ENCODE results near the gene ACTR3C. TPM values are rescaled to one million over a fixed set of nuclear protein-coding genes. Genes with fewer than 3 reads are reported as not detected.

The ACTR3C gene
- total and polyA plus RNA-seq, 10 of the 15 experiments (the other 5 are each of a cell fraction or from before 2014, with no cell fraction given): 2.0 to 10.2 (median 6.3) TPM

GRCh38 chr7:150372271-150373048, 49.1 kb upstream of the ACTR3C start:
- ChIA-PET RAD21 (ENCODE audit: unreplicated experiment) (interaction anchor here (2.9 kb wide), 1 partner anchor 34 kb away, joined by 15 read pairs; a partner anchor contains a TSS), POLR2A (interaction anchor here (1.2 to 6.2 kb wide), 2 partner anchors 36 to 49 kb away, joined by 4 to 89 read pairs; partner anchors contain the start of genes ACTR3C and LRRC61), SMC1A (ENCODE audit: uncharacterized antibody, unreplicated experiment) (interaction anchor here (0.9 to 1.3 kb wide), 2 partner anchors 37 to 38 kb away, joined by 3 read pairs; no protein-coding TSS in a partner anchor), CTCF (interaction anchor here (7.7 kb wide), 1 partner anchor 33 kb away, joined by 70 read pairs; a partner anchor contains a TSS)
- DNase-seq (ENCODE audit: low read depth, low spot score) (no peak), ATAC-seq (no peak), FAIRE-seq (no peak)
- WGBS (ENCODE audit: insufficient coverage, insufficient replicate concordance, low lambda C conversion rate, missing lambda C conversion rate): 98% methylated on average over 39 of the region's 79 CpGs
- H3K4me2 ChIP-seq (ENCODE audit: control insufficient read depth, insufficient read depth): peak overlapping the region; percentile 58; the same call in 1 of the 2 replicates
- peaks cover 39% of the 10 kb centered on the region for H3K4me1 ChIP-seq (ENCODE audit: control insufficient read depth, insufficient read depth, low read length)
- H3K27ac ChIP-seq (ENCODE audit: control insufficient read depth, insufficient read depth): no peak overlapping the region
- H3K9me3 ChIP-seq (replicated peaks; ENCODE audit: control insufficient read depth, insufficient read depth, low read length): no peaks in the 10 kb centered on the region
- no peaks in the 10 kb centered on the region for H3K27me3 ChIP-seq (replicated peaks in 1 of 2; ENCODE audit: control insufficient read depth in 2 of 2, insufficient read depth in 2 of 2, low read length in 1 of 2)
- no TSS peak for BruUV-seq (replicated peaks)
- H2AFZ ChIP-seq (ENCODE audit: control insufficient read depth, low read depth, low read length): no peak overlapping the region
- H3K4me3 ChIP-seq: peak overlapping the region; percentile 58; the same call in 1 of the 2 replicates
- H4K20me1 ChIP-seq (ENCODE audit: control insufficient read depth, insufficient read depth): no peaks in the 10 kb centered on the region; the same call in 1 of the 2 replicates
- TF ChIP-seq NFIC (IDR thresholded peaks at IDR 0.05; ENCODE audit: low read depth, low read length) (no peak), ELK1 (IDR thresholded peaks at IDR 0.05; ENCODE audit: low read depth, low read length) (no peak), MEF2A (IDR thresholded peaks at IDR 0.05; ENCODE audit: insufficient read depth, low read depth, low read length) (no peak), SIN3A (IDR thresholded peaks at IDR 0.05; ENCODE audit: low read depth, low read length) (no peak), NFYB (IDR thresholded peaks at IDR 0.05; ENCODE audit: insufficient read depth, low read depth, low read length) (no peak), GATAD2B (conservative IDR thresholded peaks at IDR 0.05; ENCODE audit: low read depth) (peak; percentile 28; the same call in 1 of the 2 replicates), HDAC2 (IDR thresholded peaks at IDR 0.05) (no peak)
- in situ Hi-C loops (cut with MboI) (no loop called here), intact Hi-C loops (cut with micrococcal nuclease; ENCODE audit: unreplicated experiment) (no loop called here)
- no peak overlapping the region for H3K9ac ChIP-seq (ENCODE audit: control insufficient read depth, insufficient read depth, low read length)
- peaks cover 17 to 20% of the 10 kb centered on the region in 2 experiments for H3K36me3 ChIP-seq (ENCODE audit: control insufficient read depth in 2 of 2, insufficient read depth in 2 of 2, low read length in 1 of 2)
- peaks cover 69% of the 10 kb centered on the region for H3K79me2 ChIP-seq (ENCODE audit: control insufficient read depth, insufficient read depth, low read length)
